GM12892 (cell line): ENCODE results near the gene RAP1GAP.

Source experiments
- POLR2A ChIP-seq: IDR thresholded peaks from 2 replicates; pipeline ENCODE4 v1.6.1; 2011; ENCODE audit warnings: low read depth, low read length, control low read depth
- POLR2AphosphoS5 ChIP-seq: IDR thresholded peaks from 2 replicates; pipeline ENCODE4 v1.6.1; 2011; ENCODE audit warnings: low read depth, low read length, control low read depth
- TAF1 ChIP-seq: IDR thresholded peaks from 2 replicates; pipeline ENCODE4 v1.6.1; 2011; ENCODE audit warnings: low read depth, mild to moderate bottlenecking, control low read depth, low read length, borderline replicate concordance

GRCh38 chr1:21552715-21553114, 116.4 kb downstream of the RAP1GAP start:
- no peak for TF ChIP-seq POLR2A
- no peak for TF ChIP-seq POLR2AphosphoS5
- TF ChIP-seq TAF1 = no peak
